ENCODE data around the gene S100PBP.
"Not testable (repeated sequence)": the region's sequence is repeated elsewhere in the genome, so short reads cannot be mapped to it uniquely, and the experiment has no call there.

Gene S100PBP

DNA sequence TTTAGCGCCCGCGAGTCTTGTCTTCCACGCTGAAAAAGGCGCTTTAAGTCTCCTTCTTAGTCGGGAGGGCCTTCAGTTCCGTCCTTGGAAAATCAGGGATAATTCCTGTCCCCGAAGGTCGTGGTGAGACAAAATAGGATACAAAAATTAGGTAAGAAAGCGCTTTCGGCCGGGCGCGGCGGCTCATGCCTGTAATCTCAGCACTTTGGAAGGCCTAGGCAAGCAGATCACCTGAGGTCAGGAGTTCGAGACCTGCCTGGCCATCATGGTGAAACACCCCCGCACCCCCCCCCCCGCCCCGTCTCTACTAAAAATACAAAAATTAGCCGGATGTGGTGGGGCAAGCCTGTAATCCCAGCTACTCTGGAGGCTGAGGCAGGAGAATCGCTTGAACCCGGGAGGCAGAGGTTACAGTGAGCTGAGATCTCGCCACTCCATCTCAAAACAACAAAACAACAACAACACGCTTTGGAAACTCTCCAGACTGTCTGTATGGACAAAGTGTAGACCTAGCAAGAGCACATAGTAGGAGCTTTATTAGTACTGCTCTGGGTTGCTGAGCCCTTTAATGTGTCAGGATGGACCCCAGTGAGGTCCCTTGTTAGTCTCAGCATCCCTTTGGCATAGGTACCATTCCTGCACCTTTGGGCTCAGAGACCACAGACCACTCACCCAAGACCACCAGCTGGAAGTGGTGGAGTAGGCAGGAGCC lies 84.5 kb downstream of the S100PBP start:
- DNase-seq, result no peak

DNA sequence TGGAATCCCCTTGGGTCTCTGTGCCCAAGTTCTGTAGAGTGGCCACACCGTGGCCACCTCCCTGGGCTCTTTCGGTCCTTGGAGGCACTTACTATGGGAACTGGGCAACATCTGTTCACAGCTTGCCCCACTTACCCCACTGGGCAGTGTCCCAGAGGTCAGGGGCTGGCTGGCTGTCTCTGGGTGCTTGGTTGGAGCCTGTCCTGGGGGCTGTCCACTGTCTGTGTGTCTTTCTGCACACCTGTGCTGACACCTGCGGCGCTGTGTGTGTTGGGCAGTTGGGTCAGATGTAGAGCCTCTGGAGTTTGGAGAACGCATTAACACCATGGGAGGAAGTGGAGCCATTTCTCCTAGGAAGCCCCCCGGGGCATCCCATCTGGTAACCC lies 85.1 kb downstream of the S100PBP start:
- DNase-seq, result no peak

DNA sequence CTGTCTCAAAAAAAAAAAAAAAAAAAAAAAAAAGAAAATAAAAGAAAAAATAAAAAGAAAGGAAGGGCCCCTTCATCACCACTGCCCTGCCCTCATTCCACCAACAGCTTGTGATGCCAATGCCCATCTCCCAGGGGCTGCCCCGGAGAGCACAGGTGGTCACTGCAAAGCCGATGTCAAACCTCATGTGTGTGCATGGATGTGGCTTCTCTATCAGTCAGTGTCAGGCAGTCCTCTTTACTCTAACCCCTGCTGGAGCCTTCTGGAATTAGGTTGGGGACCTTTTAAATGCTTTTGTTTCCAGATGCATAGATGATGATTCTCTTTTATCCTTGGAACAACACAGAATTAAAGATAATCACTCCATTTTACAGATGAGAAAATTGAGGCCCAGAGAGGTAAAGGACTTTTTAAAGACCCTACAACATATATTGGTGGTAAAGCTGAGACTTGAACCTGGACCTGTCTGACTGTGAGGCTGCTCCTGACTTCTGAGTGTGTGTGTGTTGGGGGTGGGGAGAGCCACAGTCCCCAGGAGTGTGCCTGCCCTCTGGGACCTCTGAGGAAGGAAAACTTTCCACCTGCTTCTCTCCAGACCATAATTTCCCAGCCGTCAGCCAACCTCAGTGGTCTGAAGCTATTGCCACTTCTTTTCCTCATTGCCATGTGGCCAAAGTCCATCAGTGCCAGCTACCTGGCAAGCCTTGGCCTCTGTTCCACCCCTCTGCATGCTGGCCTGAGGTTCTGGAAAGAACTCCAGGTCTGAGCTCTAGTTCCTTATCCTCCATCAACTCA lies 86.7 kb downstream of the S100PBP start:
- no peak for DNase-seq

DNA sequence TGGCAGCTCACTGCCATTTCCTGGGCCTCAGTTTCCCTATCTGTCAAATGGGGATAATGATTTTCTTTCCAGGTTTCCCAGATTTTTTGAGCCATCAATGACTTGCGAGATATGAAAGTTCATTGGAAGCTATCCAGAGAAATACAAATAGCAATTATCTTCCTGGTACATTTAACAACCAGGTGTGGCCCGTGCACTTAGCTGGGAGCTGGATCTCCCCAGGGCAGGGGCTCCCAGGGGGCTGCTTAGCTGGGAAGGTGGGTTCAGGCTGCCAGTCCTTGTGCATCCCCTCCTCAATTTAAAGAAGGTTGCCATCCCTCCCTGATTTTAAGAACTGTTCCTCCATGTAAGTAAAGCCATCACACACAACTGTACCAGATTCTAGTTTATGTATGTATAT lies 87.3 kb downstream of the S100PBP start:
- DNase-seq, result no peak

DNA sequence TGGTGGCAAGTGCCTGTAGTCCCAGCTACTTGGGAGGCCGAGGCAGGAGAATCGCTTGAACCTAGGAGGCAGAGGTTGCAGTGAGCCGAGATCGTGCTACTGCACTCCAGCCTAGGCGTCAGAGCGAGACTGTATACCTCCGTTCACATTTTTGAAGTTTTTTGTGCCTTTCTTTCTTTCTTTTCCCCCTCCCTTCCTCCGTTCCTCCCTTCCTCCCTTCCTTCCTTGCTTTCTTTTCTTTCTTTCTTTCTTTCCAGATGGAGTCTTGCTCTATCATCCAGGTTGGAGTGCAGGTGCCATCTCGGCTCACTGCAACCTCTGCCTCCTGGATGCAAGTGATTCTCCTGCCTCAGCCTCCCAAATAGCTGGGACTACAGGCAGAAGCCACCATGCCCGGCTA lies 88.1 kb downstream of the S100PBP start:
- not testable (repeated sequence) for DNase-seq

DNA sequence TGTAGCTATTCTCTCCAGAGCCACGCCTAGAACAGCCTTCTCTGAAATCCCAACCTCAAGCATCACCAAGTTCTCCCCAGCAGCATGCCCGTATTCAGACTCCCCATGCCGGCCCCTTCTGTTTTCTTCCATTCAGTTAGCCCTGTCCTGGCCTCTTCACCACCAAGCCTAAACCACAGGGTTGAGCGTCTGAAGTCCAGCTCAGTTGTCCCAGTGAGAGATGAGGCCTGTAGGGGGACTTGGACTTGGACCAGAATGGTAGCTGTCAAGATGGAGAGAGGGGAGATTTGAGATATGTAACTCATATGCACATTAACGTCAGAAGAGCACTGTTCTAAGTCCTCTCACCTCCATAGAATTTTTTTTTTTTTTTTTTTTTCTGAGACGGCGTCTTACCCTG lies 89.2 kb downstream of the S100PBP start:
- no peak for DNase-seq

DNA sequence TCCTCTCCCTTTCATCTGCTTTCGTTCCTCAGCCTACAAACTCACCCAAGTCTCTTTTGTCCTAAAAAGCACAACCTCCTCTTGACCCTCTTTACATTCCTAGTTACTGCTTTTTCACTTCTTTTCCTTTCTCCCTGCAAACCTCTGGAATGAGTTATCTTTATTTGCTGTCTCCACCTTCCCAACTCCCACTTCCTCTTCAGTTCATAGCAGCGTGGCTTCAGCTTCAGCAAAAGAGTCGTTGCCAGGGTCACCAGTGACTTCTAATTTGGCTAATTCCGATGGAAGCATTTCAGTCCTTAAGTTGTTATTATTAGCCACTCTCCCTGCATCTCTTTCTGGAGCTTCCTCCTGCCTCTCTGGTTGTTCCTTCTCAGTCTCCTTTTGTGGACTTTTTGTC lies 90.0 kb downstream of the S100PBP start:
- no peak for DNase-seq

Measured in NCI-H446 treated with DMSO at 0.1 percent for 48 hours (cell line).